ENCODE measurements around the gene NENF. TPM values are rescaled to one million over a fixed set of nuclear protein-coding genes. Genes with fewer than 3 reads are reported as not detected.

The NENF gene
- total RNA-seq, 4 donors from 2014 or later, result 52.3 to 99.5 (median 89.8) TPM

GRCh38 chr1:212401838-212402582 is 30.7 kb upstream of the NENF start:
- TF ChIP-seq CTCF (IDR thresholded peaks at IDR 0.05; ENCODE audit: low read depth), result no peak

GRCh38 chr1:212402666-212403321 is 29.9 kb upstream of the NENF start:
- TF ChIP-seq CTCF (IDR thresholded peaks at IDR 0.05; ENCODE audit: low read depth), result no peak

- no peak for TF ChIP-seq CTCF (IDR thresholded peaks at IDR 0.05; ENCODE audit: low read depth)
Observed at GRCh38 chr1:212410231-212410820, 22.4 kb upstream of the NENF start.

- no peak for TF ChIP-seq CTCF (IDR thresholded peaks at IDR 0.05; ENCODE audit: low read depth)
Observed at GRCh38 chr1:212412374-212412773, 20.3 kb upstream of the NENF start.

GRCh38 chr1:212413902-212414327 is 18.8 kb upstream of the NENF start:
- no peak for TF ChIP-seq CTCF (IDR thresholded peaks at IDR 0.05; ENCODE audit: low read depth)

GRCh38 chr1:212414328-212415106 is 18.2 kb upstream of the NENF start, which contains the start of gene PACC1:
Gene PACC1, minus strand, starts transcription at chr1:212414886. Its CDS starts 129 bp downstream, at chr1:212414757.
- no peak for TF ChIP-seq CTCF (IDR thresholded peaks at IDR 0.05; ENCODE audit: low read depth)
